Measurements from ENCODE around the gene TEFM.

The TEFM gene

GRCh38 chr17:30906101-30906911, at the start of gene TEFM:
TEFM (minus strand) TSS chr17:30906238; CDS start chr17:30906198, 40 bp downstream.
- Histone ChIP-seq H3K27ac (ENCODE audit: low read depth, low read length, poor library complexity, severe bottlenecking) (peak within 1 kb of the TSS; percentile 22), H3K36me3 (ENCODE audit: insufficient read depth, low read length) (peaks cover 26% of the 10 kb centered on the region), H2AFZ (ENCODE audit: low read length) (peak within 1 kb of the TSS; percentile 90; the same call in 1 of the 2 replicates), H3K9me3 (ENCODE audit: low read length) (no peaks in the 10 kb centered on the region), H4K20me1 (ENCODE audit: insufficient read depth, low read length) (no peaks in the 10 kb centered on the region), H3K9me2 (ENCODE audit: low read depth, low read length) (no peaks in the 10 kb centered on the region), H3K4me1 (ENCODE audit: insufficient read depth, low read length, severe bottlenecking) (peaks cover 38% of the 10 kb centered on the region), H3K27me3 (ENCODE audit: insufficient read depth, low read length) (no peaks in the 10 kb centered on the region), H3K4me3 (ENCODE audit: low read depth, low read length, poor library complexity, severe bottlenecking) (peak within 1 kb of the TSS; percentile 96), H3K79me2 (ENCODE audit: insufficient read depth, low read length) (peaks cover 15% of the 10 kb centered on the region), H3F3A (ENCODE audit: insufficient read depth, low read length) (0 out of 2 replicates have a peak, but pooled peaks cover 6% of the 10 kb centered on the region), H3K4me2 (ENCODE audit: low read length) (peak within 1 kb of the TSS; percentile 99), H3K9ac (ENCODE audit: low read length) (peak within 1 kb of the TSS; percentile 95)
- TF ChIP-seq EZH2 (IDR thresholded peaks at IDR 0.05; ENCODE audit: borderline replicate concordance, low read length), result no peak
- TF ChIP-seq, protein P1, sequence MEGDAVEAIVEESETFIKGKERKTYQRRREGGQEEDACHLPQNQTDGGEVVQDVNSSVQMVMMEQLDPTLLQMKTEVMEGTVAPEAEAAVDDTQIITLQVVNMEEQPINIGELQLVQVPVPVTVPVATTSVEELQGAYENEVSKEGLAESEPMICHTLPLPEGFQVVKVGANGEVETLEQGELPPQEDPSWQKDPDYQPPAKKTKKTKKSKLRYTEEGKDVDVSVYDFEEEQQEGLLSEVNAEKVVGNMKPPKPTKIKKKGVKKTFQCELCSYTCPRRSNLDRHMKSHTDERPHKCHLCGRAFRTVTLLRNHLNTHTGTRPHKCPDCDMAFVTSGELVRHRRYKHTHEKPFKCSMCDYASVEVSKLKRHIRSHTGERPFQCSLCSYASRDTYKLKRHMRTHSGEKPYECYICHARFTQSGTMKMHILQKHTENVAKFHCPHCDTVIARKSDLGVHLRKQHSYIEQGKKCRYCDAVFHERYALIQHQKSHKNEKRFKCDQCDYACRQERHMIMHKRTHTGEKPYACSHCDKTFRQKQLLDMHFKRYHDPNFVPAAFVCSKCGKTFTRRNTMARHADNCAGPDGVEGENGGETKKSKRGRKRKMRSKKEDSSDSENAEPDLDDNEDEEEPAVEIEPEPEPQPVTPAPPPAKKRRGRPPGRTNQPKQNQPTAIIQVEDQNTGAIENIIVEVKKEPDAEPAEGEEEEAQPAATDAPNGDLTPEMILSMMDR (IDR thresholded peaks at IDR 0.05; ENCODE audit: low read length), result no peak

DNA sequence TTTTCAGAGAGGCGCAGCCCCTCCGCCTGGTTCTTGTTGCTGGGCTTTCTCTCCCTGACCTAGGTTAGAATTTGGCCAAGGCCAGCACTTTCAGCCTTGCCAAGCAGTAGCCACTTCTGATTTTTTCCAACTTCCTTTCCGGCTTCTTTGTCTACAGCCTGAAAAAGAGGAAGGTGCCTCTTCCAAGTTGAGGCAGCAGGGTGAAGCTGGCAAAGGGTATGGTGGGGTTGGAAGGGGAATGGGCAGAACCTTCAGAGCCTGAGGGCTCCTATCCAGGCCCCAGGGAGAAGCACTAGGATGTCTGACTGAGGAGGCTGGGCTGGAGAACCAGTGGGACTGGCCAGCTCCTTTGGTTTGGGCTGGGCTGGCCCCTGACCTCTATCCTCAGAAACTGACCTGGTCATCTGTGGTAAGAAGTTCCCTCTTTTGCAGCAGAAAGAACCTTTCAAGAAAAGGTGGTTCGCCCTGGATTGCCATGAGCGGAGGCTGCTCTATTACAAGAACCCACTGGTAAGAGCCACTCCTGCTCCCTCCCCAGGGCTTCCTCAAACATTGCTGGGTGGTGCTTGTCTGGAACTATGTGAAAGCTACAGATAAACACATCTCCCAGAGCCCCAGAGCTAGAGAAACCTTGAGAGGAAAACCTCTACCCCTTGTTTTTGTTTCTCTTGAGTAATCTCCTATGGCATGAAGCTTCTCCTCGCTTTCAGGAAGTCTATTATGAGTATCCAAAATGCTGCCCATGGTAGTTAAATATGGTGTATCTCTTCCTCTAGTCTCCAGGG, 48.2 kb upstream of the TEFM start:
- Histone ChIP-seq H3K4me2 (ENCODE audit: low read length) (peak overlapping the region; percentile 17; the same call in 1 of the 2 replicates), H3F3A (ENCODE audit: insufficient read depth, low read length) (no peaks in the 10 kb centered on the region), H2AFZ (ENCODE audit: low read length) (no peak overlapping the region), H3K36me3 (ENCODE audit: insufficient read depth, low read length) (0 out of 2 replicates have a peak, but pooled peaks cover 4% of the 10 kb centered on the region), H3K27ac (ENCODE audit: low read depth, low read length, poor library complexity, severe bottlenecking) (peak overlapping the region; percentile 79), H3K4me3 (ENCODE audit: low read depth, low read length, poor library complexity, severe bottlenecking) (no peak overlapping the region), H3K79me2 (ENCODE audit: insufficient read depth, low read length) (no peaks in the 10 kb centered on the region), H4K20me1 (ENCODE audit: insufficient read depth, low read length) (no peaks in the 10 kb centered on the region), H3K4me1 (ENCODE audit: insufficient read depth, low read length, severe bottlenecking) (peaks cover 77% of the 10 kb centered on the region), H3K9me2 (ENCODE audit: low read depth, low read length) (no peaks in the 10 kb centered on the region), H3K9me3 (ENCODE audit: low read length) (no peaks in the 10 kb centered on the region), H3K27me3 (ENCODE audit: insufficient read depth, low read length) (no peaks in the 10 kb centered on the region), H3K9ac (ENCODE audit: low read length) (no peak overlapping the region; the same call in 1 of the 2 replicates)
- no peak for TF ChIP-seq EZH2 (IDR thresholded peaks at IDR 0.05; ENCODE audit: borderline replicate concordance, low read length)
- TF ChIP-seq, protein P1 (IDR thresholded peaks at IDR 0.05; ENCODE audit: low read length), result no peak

DNA sequence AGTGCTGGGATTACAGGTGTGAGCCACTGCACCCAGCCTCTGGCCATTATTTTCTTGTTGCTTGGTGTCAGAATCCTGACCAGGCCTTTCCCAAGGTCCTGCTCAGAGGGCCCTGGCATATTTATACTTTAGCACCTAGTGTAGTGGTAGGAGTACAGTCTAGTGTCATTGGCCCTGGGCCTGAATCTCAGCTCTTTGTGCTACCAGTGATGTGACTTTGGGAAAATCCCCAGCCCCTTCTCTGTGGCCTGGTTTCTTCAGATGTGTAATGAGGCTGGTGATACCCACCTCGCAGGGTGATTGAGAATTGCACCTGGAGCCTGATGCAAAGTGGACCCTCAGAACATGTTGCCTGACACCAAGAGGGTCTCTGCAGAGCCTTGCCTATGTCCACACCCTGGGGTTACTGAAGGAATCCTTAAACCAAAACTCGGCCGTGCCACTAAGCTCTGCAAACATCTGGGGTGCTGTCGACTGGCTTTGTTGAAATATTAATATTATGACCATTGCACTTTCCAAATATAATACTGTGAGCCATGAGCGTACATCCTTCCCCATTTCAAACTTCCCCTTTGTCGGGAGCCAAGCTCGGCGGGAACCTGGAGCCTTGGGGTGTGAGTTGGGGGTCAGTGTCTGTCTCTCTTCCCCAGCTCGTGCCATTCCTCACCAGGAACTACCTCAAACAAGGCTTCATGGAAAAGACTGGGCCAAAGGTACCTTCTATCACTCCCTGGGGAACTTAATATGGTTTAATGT, 46.8 kb upstream of the TEFM start:
- H3K4me1 ChIP-seq (ENCODE audit: insufficient read depth, low read length, severe bottlenecking), result peaks cover 63% of the 10 kb centered on the region
- H3K36me3 ChIP-seq (ENCODE audit: insufficient read depth, low read length), result no peaks in the 10 kb centered on the region
- H3K27ac ChIP-seq (ENCODE audit: low read depth, low read length, poor library complexity, severe bottlenecking), result peak overlapping the region; percentile 79
- no peaks in the 10 kb centered on the region for H3K79me2 ChIP-seq (ENCODE audit: insufficient read depth, low read length)
- no peaks in the 10 kb centered on the region for H4K20me1 ChIP-seq (ENCODE audit: insufficient read depth, low read length)
- no peaks in the 10 kb centered on the region for H3K9me3 ChIP-seq (ENCODE audit: low read length)
- H2AFZ ChIP-seq (ENCODE audit: low read length), result no peak overlapping the region
- TF ChIP-seq, protein P1 (IDR thresholded peaks at IDR 0.05; ENCODE audit: low read length), result no peak
- TF ChIP-seq EZH2 (IDR thresholded peaks at IDR 0.05; ENCODE audit: borderline replicate concordance, low read length), result no peak
- no peak overlapping the region; the same call in 1 of the 2 replicates for H3K9ac ChIP-seq (ENCODE audit: low read length)
- peak overlapping the region; percentile 35; the same call in 1 of the 2 replicates for H3K4me2 ChIP-seq (ENCODE audit: low read length)
- H3K9me2 ChIP-seq (ENCODE audit: low read depth, low read length), result no peaks in the 10 kb centered on the region
- no peaks in the 10 kb centered on the region for H3K27me3 ChIP-seq (ENCODE audit: insufficient read depth, low read length)
- no peaks in the 10 kb centered on the region for H3F3A ChIP-seq (ENCODE audit: insufficient read depth, low read length)
- no peak overlapping the region for H3K4me3 ChIP-seq (ENCODE audit: low read depth, low read length, poor library complexity, severe bottlenecking)
